ENCODE measurements around the gene MCAT.
A peak's percentile ranks its signal among the peaks of the same experiment; 100 is the strongest.

The MCAT gene, protein sequence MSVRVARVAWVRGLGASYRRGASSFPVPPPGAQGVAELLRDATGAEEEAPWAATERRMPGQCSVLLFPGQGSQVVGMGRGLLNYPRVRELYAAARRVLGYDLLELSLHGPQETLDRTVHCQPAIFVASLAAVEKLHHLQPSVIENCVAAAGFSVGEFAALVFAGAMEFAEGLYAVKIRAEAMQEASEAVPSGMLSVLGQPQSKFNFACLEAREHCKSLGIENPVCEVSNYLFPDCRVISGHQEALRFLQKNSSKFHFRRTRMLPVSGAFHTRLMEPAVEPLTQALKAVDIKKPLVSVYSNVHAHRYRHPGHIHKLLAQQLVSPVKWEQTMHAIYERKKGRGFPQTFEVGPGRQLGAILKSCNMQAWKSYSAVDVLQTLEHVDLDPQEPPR

DNA sequence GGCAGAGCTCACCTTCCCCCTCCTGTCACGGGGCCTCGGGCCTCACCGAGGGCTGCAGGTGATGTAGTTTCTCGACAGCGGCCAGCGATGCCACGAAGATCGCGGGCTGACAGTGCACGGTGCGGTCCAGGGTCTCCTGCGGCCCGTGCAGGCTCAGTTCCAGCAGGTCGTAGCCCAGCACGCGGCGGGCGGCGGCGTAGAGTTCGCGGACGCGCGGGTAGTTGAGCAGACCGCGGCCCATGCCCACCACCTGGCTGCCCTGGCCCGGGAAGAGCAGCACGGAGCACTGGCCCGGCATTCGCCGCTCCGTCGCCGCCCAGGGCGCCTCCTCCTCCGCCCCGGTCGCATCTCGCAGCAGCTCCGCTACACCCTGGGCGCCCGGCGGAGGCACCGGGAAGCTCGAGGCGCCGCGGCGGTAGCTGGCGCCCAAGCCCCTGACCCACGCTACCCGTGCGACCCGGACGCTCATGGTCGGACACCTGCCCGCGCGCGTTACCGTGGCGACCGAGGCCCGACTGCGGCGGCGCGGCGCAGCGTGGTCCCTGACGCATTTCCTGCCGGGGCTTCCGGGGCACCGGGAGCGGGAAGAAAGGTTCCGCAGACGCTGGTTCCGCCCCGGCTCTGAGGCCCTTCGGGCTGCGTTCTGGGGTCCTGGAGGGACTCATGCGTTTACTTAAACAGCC lies at the start of gene MCAT:
TSS of gene MCAT (minus strand) at position 519 of the 683 bp plus-strand sequence. CDS start at position 469, 50 bp downstream.
- DNase-seq (peak; percentile 91), ATAC-seq (peak; percentile 96)

DNA sequence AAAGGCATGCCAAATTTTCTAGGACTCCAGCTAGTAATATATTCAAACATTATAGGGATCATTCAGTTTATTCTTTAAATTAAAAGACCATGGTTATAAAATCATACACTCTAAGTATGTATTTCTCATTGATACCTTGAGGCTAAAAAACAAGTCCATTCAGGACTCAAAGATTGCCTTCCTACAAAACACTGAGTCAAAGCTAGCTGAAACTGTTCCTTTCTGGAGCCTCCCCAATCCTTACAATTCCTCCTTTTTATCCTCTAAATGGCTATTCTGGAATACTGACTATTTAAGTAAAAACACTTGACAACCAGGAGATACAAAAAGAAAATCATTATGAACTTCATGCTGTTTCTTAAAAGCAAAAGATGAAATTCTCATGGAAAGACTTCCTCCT lies 48.6 kb upstream of the MCAT start:
- ATAC-seq: no peak
- no peak for DNase-seq

GRCh38 chr22:43188829-43189545 lies 45.8 kb upstream of the MCAT start:
- no peak for DNase-seq
- no peak for ATAC-seq

DNA sequence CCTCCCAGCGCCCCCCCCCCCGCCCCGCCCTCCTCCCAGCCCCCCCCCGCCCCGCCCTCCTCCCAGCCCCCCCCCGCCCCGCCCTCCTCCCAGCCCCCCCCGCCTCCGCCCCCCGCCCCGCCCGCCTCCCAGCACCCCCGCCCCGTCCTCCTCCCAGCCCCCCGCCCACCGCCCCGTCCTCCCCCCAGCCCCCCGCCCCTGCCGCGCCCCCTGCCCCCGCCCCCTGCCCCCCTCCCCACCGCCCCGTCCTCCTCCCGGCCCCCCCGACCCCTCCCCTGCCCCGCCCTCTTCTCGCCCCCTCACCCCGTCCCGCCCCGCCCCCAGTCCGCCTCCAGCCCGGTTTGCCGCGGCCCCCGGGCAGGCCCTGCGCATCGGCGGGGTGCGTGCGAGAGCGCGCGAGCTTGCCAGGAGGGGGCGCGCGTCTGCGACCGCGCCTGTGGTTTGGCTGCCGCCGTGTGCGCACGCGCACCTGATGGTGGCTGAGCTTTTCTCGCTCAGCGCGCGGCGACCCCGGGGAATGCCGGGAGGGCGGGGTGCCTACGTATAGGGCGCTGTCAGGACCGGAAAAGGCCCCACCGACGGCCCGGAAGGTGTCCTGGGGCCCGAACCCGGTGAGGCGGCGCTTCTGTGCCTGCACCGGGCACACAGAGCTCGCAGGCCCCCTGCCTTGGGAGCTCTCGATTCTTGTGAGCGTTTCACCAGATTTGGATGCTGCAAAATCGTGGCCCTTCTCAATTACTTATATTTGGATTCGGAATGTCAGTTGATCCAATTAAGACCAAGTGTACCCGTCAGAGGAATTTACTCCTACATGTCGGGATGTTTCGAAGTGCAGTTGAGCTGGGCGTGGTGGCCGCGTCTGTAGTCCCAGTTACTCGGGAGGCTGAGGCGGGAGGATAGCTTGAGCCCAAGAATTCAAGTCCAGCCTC lies 44.2 kb upstream of the MCAT start:
- ATAC-seq (peak; percentile 97), DNase-seq (peak; percentile 98)

DNA sequence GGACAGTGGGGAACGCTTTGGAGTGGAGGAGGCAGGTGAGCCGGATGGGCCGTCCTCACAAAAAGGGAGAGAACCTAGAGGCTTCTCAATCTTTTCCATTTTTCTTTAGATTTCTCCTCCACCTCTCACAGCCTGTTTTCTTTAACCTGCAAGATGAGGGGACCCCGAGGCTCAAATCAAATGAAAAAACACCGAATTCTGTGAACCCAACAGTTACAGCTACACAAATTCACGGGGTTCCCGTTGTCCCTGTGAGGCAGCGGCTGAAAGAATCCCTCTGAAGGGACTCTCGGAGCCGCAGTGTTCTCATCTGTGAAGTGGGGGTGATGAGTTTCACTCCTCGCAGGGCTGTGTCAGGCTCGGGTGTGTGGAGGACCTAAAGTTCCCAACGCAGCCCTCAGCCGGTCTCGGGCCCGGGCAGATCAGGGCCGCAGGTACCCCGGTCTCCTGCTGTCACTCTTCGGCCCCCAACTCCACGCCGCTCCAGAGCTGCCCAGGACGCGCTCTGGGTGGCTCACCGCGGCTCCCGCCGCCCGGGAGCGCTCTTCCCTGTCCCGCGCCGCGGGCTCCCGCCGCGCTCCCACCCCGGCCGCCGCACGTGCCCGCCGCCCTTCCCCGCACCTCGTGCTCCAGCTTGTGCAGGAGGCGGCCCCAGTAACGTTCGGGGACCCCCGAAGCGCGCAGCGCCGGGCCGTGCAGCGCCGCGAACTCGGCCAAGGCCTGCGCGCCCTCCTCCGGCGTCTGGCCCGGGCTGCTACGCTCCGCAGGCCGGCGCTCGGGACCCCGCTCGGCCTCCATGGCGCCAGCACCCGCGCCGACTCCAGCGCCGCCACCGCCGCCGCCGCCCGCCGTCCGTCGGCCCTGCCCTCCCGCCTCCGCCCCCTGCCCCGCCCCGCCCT lies 43.3 kb upstream of the MCAT start, which contains the start of gene TTLL12:
TSS of gene TTLL12 (minus strand) at position 863 of the 899 bp plus-strand sequence. CDS start at position 798, 65 bp downstream.
- peak; percentile 27 for ATAC-seq
- peak; percentile 65 for DNase-seq

DNA sequence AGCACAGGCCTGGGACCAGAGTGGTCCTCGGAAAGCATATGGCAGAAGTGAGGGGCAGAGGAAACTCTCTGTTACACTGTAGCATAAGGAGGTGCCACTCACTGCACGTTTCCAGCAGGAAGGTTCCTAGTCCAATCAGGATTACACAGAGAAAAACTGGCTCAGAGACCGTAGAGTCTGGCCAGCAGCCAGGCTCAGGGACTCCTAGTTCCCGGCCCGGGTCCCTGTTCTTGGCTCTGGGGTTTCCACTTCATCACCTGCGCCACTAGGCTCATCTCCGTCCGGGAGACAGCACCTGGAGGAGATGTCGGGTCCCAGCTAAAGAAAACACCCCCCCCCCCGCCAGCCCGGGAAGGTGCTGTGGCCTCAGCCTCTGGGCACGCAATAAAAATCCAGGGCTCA lies 42.7 kb upstream of the MCAT start:
- DNase-seq (no peak), ATAC-seq (no peak)

DNA sequence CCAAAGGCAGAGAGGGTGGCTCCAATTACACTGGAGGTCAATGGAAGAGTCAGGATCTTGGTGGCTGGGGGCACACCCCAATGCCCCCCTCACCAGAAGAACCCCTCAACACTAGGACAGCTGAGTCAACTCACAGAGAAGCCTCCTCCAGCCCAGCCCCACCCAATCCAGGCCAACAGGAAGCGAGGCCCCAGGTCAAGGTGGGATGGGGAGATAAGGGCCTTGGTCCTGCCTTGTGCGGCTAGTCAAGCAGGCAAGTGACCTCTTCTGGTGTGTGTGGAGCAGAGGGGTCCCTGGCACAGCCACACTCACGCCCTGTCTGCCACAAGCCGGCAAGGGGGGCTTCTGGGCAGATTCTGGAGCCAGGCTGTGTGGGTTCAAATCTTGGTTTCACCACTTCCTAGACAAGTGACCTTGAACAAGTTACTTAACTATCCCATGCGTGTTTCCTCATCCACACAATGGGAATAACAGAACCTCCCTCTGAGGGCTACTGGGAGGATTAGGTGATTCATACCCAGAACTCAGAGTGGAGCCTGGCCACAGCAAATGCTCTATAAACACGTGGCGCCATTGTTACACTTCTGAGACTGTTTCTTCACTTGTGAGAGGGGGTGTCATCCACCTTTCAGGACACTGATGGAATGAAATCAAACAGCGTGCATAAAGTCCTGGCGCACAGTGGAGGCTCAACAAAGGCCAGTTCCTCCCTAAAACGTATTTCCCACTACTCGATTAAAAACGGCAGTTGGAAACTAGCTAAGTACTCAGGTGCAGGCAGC lies 40.5 kb upstream of the MCAT start:
- ATAC-seq (no peak), DNase-seq (no peak)

- ATAC-seq (no peak), DNase-seq (no peak)
Observed at GRCh38 chr22:43182726-43183125, 39.5 kb upstream of the MCAT start.

- ATAC-seq (no peak), DNase-seq (no peak)
Observed at GRCh38 chr22:43182118-43182517, 38.9 kb upstream of the MCAT start.

GRCh38 chr22:43181321-43182076 lies 38.3 kb upstream of the MCAT start:
- DNase-seq: no peak
- ATAC-seq: no peak

GRCh38 chr22:43180670-43181069 lies 37.5 kb upstream of the MCAT start:
- ATAC-seq: no peak
- DNase-seq: no peak

DNA sequence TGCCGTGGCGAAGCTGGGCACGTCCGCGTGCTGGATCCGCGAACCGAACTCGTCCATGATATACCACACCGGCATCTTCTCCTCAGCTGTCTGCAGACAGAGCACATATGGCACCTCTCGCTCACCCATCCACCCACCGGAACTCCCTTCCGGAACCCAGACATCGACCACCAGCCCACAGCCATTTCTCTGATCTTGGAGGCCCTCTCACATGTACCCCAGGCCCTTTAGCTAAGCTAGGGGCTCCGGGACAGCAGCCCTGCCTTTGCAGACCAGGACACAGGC lies 36.7 kb upstream of the MCAT start:
- DNase-seq (no peak), ATAC-seq (no peak)

DNA sequence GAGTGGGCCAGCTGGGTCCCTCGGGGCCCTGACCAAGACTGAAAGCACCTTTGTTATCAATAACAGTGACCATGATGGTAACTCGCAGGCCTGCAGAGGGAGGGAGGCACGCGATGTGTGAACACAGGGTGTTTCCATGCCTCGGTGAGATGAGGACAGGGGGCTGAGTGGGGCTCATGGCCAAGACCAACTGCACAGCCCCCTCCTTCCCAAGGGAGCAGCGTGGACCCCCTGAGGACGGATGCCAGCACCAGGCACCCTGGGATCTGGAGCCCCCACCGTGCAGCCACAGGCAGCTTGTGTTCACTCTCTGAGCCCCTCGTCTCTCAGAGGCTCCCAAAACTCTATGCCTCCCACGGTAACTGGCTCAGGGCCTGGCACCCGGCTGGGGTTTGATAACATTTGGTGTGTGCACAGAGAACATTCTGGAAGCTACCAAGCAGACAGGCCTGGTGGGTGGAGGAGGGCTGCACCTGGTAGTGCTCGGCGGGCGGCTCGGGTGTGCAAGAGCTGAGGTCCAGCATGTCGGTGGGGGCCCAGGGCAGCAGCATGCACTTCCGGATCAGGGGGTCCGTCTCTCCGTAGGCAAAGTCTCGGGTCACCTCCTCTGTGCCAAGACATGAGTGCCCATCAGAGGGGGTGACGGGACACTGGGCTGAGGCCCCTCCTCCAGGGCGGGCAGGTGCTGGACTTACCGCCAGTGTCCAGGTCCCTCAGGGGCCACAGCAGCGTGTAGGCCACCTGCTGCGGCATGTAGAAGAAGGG lies 36.1 kb upstream of the MCAT start:
- no peak for DNase-seq

DNA sequence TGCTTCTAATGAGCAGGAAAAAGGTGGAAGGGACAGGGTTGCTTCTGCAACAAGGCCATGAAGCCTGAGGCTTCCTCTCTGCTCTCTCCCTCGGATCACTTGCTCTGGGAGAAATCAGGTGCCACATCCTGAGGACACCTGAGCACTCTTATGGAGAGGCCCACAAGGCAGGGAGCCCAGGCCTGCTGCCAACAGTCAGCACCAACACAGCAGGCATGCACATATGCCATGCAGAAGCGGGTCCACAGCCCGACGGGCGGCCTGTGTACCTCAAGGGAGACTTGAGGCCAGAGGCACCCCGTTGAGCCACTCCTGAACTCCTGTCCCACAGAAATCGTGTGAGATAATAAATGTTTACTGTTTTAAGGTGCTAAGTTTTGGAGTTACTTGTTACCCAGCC lies 34.3 kb upstream of the MCAT start:
- ATAC-seq (no peak), DNase-seq (no peak)

More for the DNA sequence above, 36.1 kb upstream of the MCAT start:
- ATAC-seq: no peak

DNA sequence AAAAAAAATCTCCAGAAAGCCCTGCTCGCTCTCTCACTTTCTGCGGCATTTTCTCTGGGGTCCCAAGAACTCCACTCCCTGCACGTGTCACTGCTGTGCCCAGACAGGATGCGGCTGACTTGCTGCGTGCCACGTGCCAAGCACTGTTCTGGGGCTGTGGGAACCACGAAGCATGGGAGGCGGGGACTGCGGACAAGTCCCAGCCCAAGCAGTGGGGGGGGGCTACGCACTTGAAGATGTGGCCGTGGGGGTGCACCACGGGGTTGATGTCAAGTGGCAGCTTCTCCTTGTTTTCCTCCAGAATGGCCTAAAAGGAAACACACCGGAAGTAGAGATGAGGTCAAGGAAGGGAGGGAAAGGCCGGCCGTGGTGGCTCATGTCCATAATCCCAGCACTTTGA lies 32.9 kb upstream of the MCAT start:
- no peak for ATAC-seq
- no peak for DNase-seq

DNA sequence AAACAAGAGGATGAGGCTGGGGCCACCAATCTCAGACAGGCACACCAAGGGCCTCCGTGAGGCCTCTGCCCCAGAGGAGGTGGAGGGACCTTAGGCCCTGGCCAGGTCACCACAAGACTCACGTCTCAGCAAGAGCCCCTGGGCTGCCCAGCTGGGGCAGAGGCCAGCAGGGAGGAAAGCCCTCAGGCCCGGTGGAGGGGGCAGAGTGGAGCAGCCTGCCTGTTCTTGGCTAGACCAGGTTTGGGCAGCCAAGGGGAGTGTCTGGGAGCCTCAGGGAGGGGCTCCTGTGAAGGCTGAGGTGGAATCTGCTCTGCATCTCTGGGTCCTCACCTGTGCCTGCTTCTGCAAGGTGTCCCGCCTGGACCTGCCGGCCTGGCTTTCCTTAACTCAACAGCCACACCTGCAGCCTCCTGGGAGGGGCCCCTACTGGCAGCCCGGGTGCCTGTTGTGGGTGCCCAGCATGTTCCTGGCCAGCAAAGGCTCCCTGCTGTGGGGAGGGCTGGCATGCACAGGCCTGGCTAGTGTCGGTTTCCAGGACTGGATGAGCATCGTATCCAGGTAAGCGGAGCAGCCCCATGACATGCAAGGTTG lies 31.8 kb upstream of the MCAT start:
- ATAC-seq: no peak
- no peak for DNase-seq

GRCh38 chr22:43173976-43174720 lies 30.9 kb upstream of the MCAT start:
- no peak for DNase-seq
- no peak for ATAC-seq

Data from stimulated activated naive CD8-positive, alpha-beta T cell treated with anti-CD3 and anti-CD28 coated beads, Interleukin-15, Interleukin-2, amounts not matched to agents 100 U/mL and 50 U/mL, for 24 hours (primary cell).